GM23248 (cell line): ENCODE measurements around the gene TULP4. TPM values are rescaled to one million over a fixed set of nuclear protein-coding genes. Genes with fewer than 3 reads are reported as not detected.

Source experiments
- DNase-seq: peaks from one replicate; pipeline ENCODE4 v3.0.0-alpha.2; 2015
- H2AFZ ChIP-seq: fragments of 200-600 bp; sonication (generic); 2 replicates; pipeline ENCODE4 v1.6.1; 2016; ENCODE audit warnings: antibody characterized with exemption
- H3F3A ChIP-seq: fragments of 200-600 bp; sonication (generic); 2 replicates; pipeline ENCODE4 v1.6.1; 2016; ENCODE audit warnings: mild to moderate bottlenecking, antibody characterized with exemption, mixed run types; ENCODE audit not compliant: insufficient read depth
- H3K27ac ChIP-seq: fragments of 200-600 bp; sonication (generic); 2 replicates; pipeline ENCODE4 v1.5.1; 2016; ENCODE audit warnings: mild to moderate bottlenecking
- H3K27me3 ChIP-seq: fragments of 200-600 bp; sonication (generic); replicated peaks from 2 replicates; pipeline ENCODE4 v1.6.1; 2016; ENCODE audit warnings: mild to moderate bottlenecking; ENCODE audit not compliant: insufficient read depth
- H3K36me3 ChIP-seq: fragments of 200-600 bp; sonication (generic); 2 replicates; pipeline ENCODE4 v1.6.1; 2016; ENCODE audit warnings: low read depth, mild to moderate bottlenecking
- H3K4me1 ChIP-seq: fragments of 200-600 bp; sonication (generic); 2 replicates; pipeline ENCODE4 v1.6.1; 2016; ENCODE audit warnings: mild to moderate bottlenecking; ENCODE audit not compliant: insufficient read depth
- H3K4me2 ChIP-seq: fragments of 200-600 bp; sonication (generic); one replicate; pipeline ENCODE4 v1.6.1; 2016; ENCODE audit warnings: mild to moderate bottlenecking; ENCODE audit not compliant: unreplicated experiment
- H3K4me3 ChIP-seq: fragments of 200-600 bp; sonication (generic); 2 replicates; pipeline ENCODE4 v1.5.1; 2016; ENCODE audit warnings: mild to moderate bottlenecking
- H3K79me2 ChIP-seq: fragments of 200-600 bp; sonication (generic); 2 replicates; pipeline ENCODE4 v1.6.1; 2016; ENCODE audit warnings: mild to moderate bottlenecking; ENCODE audit not compliant: insufficient read depth
- H3K9ac ChIP-seq: fragments of 200-600 bp; sonication (generic); 2 replicates; pipeline ENCODE4 v1.6.1; 2016; ENCODE audit warnings: mild to moderate bottlenecking
- H3K9me2 ChIP-seq: fragments of 200-600 bp; sonication (generic); 2 replicates; pipeline ENCODE4 v1.6.1; 2016; ENCODE audit warnings: mixed run types, mild to moderate bottlenecking, moderate library complexity; ENCODE audit not compliant: insufficient read depth
- H3K9me3 ChIP-seq: fragments of 200-600 bp; sonication (generic); one replicate; pipeline ENCODE4 v1.6.1; 2017; ENCODE audit warnings: low read depth
- H4K20me1 ChIP-seq: fragments of 200-600 bp; sonication (generic); 2 replicates; pipeline ENCODE4 v1.6.0; 2016; ENCODE audit not compliant: insufficient read depth
- EZH2 ChIP-seq: fragments of 200-600 bp; sonication (generic); IDR thresholded peaks from 2 replicates; pipeline ENCODE4 v1.6.1; 2018; ENCODE audit warnings: antibody characterized with exemption, mild to moderate bottlenecking; ENCODE audit not compliant: insufficient read depth, poor library complexity, severe bottlenecking
- EZH2phosphoT487 ChIP-seq: fragments of 200-600 bp; sonication (generic); IDR thresholded peaks from 2 replicates; pipeline ENCODE4 v1.6.1; 2018; ENCODE audit warnings: antibody characterized with exemption, moderate library complexity, mild to moderate bottlenecking, low read depth; ENCODE audit not compliant: insufficient read depth
- WGBS, 2 experiments: methylation state at CpG; one replicate each; pipeline ENCODE4 v1.1.6; 2015 to 2017; ENCODE audit warnings: low lambda C conversion rate in 2 of 2, low coverage in 1 of 2; ENCODE audit errors: missing lambda C conversion rate in 2 of 2; 5-methylcytosine and 5-hydroxymethylcytosine counted together
- in situ Hi-C: fragments of 300-500 bp; cut with MboI; formaldehyde crosslinking; loops from 2 replicates; pipeline ENCODE4 v1.15.0; 2020
- polyA plus RNA-seq: library from polyadenylated mRNA; unstranded; fragments of >200 nt; fragmentation: Nextera tagmentation; extraction: Ambion mirVana; gene quantifications from 2 replicates; pipeline ENCODE4 v1.2.1, GENCODE V29; 2016
- total RNA-seq: library from RNA; depleted of rRNA; stranded (reverse); fragments of >200 nt; shearing (Covaris generic); gene quantifications from 2 replicates; pipeline ENCODE4 v1.2.3, GENCODE V29; 2014

Gene TULP4
- total and polyA plus RNA-seq, 2 experiments from 2014 or later, result 21.5 to 38.7 TPM

DNA sequence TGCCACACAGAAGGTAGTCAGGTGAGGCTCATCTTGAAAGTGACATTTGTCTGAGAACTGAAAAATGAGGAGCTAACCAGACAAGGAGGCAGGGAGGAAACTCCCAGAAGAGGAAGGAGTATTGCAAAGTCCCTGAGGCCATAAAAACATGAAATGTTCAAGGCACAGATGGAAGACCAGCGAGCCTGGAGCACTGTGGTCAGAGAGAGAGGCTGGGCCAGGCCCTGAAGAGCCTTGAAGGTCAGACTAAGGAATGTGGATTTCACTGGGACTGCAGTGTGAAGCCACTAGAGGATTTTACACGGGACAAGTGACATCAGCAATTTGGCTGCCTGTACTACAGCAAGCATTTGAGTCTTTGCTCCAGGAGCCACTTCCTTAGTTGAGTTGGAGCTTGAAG, 226.5 kb downstream of the TULP4 start:
- no peak overlapping the region for H3K4me3 ChIP-seq
- no peak for DNase-seq
- peaks cover 18% of the 10 kb centered on the region for H3K27me3 ChIP-seq
- H3K4me2 ChIP-seq, result no peak overlapping the region
- no peaks in the 10 kb centered on the region for H3F3A ChIP-seq
- H3K9me3 ChIP-seq, result no peaks in the 10 kb centered on the region
- TF ChIP-seq EZH2 (no peak), EZH2phosphoT487 (no peak)
- H3K27ac ChIP-seq, result no peak overlapping the region
- no peak overlapping the region for H2AFZ ChIP-seq
- no peak overlapping the region for H3K9ac ChIP-seq
- in situ Hi-C loops, result no loop called here
- no peaks in the 10 kb centered on the region for H3K79me2 ChIP-seq
- H4K20me1 ChIP-seq, result no peaks in the 10 kb centered on the region
- H3K9me2 ChIP-seq, result no peaks in the 10 kb centered on the region
- no peaks in the 10 kb centered on the region for H3K36me3 ChIP-seq
- no peaks in the 10 kb centered on the region for H3K4me1 ChIP-seq
- WGBS, 2 experiments, result 36 to 42% methylated on average over 2 of the region's 2 CpGs

DNA sequence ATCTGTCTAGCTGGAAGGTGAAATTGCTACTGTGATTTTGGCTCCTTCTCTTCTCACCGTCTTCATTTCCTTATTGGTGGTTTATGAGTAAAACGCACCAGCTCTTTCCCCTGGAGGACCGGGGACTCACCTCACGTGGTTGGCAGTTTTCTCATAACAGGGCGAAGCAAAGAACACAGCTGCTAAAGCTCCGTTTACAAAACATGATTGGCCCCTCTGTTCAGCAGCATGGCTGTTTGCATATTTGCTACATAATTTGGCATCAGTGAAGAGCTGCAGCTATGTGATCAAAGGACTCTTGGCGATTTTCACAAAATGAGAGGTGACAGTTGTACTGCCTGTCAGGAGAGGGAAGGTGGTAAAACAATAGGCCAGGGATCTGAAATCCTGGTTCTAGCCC, 227.1 kb downstream of the TULP4 start:
- Histone ChIP-seq H3K4me3 (no peak overlapping the region), H2AFZ (no peak overlapping the region), H3K79me2 (no peaks in the 10 kb centered on the region), H3K36me3 (no peaks in the 10 kb centered on the region), H3F3A (no peaks in the 10 kb centered on the region), H4K20me1 (no peaks in the 10 kb centered on the region), H3K9me2 (no peaks in the 10 kb centered on the region), H3K4me2 (no peak overlapping the region), H3K9ac (no peak overlapping the region), H3K27ac (no peak overlapping the region), H3K27me3 (peaks cover 18% of the 10 kb centered on the region), H3K9me3 (no peaks in the 10 kb centered on the region), H3K4me1 (no peaks in the 10 kb centered on the region)
- TF ChIP-seq EZH2, result no peak
- TF ChIP-seq EZH2phosphoT487, result no peak
- in situ Hi-C loops, result no loop called here
- no peak for DNase-seq
- WGBS, 2 experiments, result 28% methylated on average over 7 of the region's 7 CpGs

DNA sequence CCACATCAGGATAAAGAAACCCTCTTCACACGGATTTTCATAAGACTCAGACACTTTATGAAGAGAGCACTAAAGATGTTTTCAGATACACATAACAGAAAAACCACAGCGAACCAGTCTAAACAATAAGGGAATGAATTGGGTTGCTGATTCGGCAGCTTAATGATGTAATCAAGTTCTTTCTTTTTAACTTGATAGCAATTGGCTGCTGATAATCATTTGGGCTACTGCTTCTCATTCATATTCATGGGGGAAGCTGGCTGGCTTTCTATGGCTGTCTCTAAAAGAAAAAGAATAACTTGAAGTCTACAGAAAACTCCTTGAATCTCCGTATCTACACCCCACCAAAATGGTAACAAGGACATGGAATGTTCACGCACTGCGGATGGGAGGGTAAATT, 227.6 kb downstream of the TULP4 start:
- TF ChIP-seq EZH2, result no peak
- TF ChIP-seq EZH2phosphoT487, result no peak
- Histone ChIP-seq H3K4me2 (no peak overlapping the region), H3K79me2 (no peaks in the 10 kb centered on the region), H3K4me3 (no peak overlapping the region), H3K36me3 (no peaks in the 10 kb centered on the region), H3K9ac (no peak overlapping the region), H4K20me1 (no peaks in the 10 kb centered on the region), H3K9me2 (no peaks in the 10 kb centered on the region), H3K27me3 (peaks cover 18% of the 10 kb centered on the region), H3K9me3 (no peaks in the 10 kb centered on the region), H3F3A (no peaks in the 10 kb centered on the region), H2AFZ (no peak overlapping the region), H3K27ac (no peak overlapping the region), H3K4me1 (no peaks in the 10 kb centered on the region)
- no peak for DNase-seq
- in situ Hi-C loops, result no loop called here
- 77 to 78% methylated on average over 6 of the region's 6 CpGs for WGBS, 2 experiments

DNA sequence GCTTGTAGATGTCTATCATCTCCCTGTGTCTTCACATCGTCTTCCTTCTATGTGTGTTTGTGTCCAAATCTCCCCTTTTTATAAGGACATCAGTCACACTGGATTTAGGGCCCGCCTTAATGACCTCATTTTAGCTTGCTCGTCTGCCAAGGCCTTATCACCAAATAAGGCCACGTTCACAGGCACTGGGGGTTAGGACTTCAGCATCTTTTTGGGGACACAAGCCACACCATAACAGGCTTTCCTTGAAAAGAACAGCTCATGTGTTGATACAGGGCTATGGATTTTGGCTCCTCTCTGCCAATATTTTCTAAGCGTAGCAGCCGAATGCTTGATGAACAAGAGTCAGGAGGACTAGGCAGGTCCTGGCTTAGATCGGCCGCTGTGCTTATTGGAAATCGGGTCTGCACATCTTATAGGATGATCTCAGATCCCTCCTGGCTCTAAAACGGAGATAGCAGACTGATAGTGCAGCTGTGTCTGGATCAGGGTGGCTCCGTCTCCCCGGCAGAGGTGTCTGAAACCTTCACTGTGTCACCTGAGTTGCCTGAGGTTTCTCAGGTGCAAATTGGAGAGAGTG, 231.4 kb downstream of the TULP4 start:
- H2AFZ ChIP-seq, result no peak overlapping the region
- no peak overlapping the region for H3K4me3 ChIP-seq
- 59 to 62% methylated on average over 12 of the region's 12 CpGs for WGBS, 2 experiments
- H3K36me3 ChIP-seq, result no peaks in the 10 kb centered on the region
- no peaks in the 10 kb centered on the region for H3K9me3 ChIP-seq
- no peak for TF ChIP-seq EZH2
- no peak for TF ChIP-seq EZH2phosphoT487
- no peak overlapping the region for H3K27ac ChIP-seq
- H4K20me1 ChIP-seq, result no peaks in the 10 kb centered on the region
- H3K79me2 ChIP-seq, result no peaks in the 10 kb centered on the region
- in situ Hi-C loops, result no loop called here
- H3K27me3 ChIP-seq, result peaks cover 1% of the 10 kb centered on the region
- no peak overlapping the region for H3K9ac ChIP-seq
- no peaks in the 10 kb centered on the region for H3K9me2 ChIP-seq
- DNase-seq, result no peak
- H3F3A ChIP-seq, result no peaks in the 10 kb centered on the region
- H3K4me2 ChIP-seq, result no peak overlapping the region
- no peaks in the 10 kb centered on the region for H3K4me1 ChIP-seq

DNA sequence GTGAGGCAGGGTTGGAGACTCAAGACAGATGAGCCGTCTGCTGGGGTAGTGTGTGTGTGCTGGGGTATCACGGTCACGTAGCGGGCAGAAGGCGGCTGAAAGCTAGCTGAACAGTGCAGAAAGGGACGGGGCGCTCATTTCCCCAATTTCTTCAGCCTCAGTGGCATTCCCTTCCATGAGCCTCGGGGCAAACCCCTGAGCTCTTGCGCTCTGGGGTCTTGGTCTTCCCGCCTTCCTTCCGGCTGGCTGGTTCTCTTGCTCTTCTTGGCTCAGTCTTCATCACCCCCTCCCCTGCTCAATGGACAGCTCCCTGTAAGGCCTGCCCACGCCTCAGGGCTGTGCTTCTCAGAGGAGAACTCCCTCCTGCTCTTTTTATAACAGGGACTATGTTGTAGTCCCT, 232.2 kb downstream of the TULP4 start:
- no peak overlapping the region for H3K4me2 ChIP-seq
- in situ Hi-C loops, result no loop called here
- H3K9me2 ChIP-seq, result no peaks in the 10 kb centered on the region
- H3K4me3 ChIP-seq, result no peak overlapping the region
- no peak for DNase-seq
- H3K4me1 ChIP-seq, result no peaks in the 10 kb centered on the region
- H3K79me2 ChIP-seq, result no peaks in the 10 kb centered on the region
- H3K27me3 ChIP-seq, result no peaks in the 10 kb centered on the region
- no peak for TF ChIP-seq EZH2phosphoT487
- TF ChIP-seq EZH2, result no peak
- WGBS, 2 experiments, result 78 to 80% methylated on average over 12 of the region's 12 CpGs
- H3F3A ChIP-seq, result no peaks in the 10 kb centered on the region
- no peaks in the 10 kb centered on the region for H3K9me3 ChIP-seq
- no peak overlapping the region for H3K9ac ChIP-seq
- no peak overlapping the region for H2AFZ ChIP-seq
- no peaks in the 10 kb centered on the region for H3K36me3 ChIP-seq
- no peak overlapping the region for H3K27ac ChIP-seq
- H4K20me1 ChIP-seq, result no peaks in the 10 kb centered on the region
